NCI-H2227 (cell line): Measurements from ENCODE around the gene SOX15.
"Not testable (repeated sequence)": the region's sequence is repeated elsewhere in the genome, so short reads cannot be mapped to it uniquely, and the experiment has no call there.

ENCODE experiments used
- DNase-seq: peaks from one replicate; lab custom pipeline; 2025; ENCODE audit not compliant: unreplicated experiment; lab: John Stamatoyannopoulos, UW

SOX15 gene

GRCh38 chr17:7611635-7612293, 21.9 kb upstream of the SOX15 start:
- no peak for DNase-seq

GRCh38 chr17:7610641-7611040, 20.7 kb upstream of the SOX15 start:
- DNase-seq, result no peak

- DNase-seq, result no peak
Measured at GRCh38 chr17:7606280-7606679, 16.4 kb upstream of the SOX15 start.

- not testable (repeated sequence) for DNase-seq
Measured at GRCh38 chr17:7597561-7597960, 7.7 kb upstream of the SOX15 start.

- DNase-seq, result no peak
Measured at GRCh38 chr17:7593296-7593695, 3.4 kb upstream of the SOX15 start.

GRCh38 chr17:7592422-7593021, 2.6 kb upstream of the SOX15 start:
- no peak for DNase-seq

- no peak for DNase-seq
Measured at GRCh38 chr17:7591596-7591995, 1.7 kb upstream of the SOX15 start.

- DNase-seq, result no peak
Measured at GRCh38 chr17:7590743-7591142, 849 bp upstream of the SOX15 start.

- peak; percentile 20 for DNase-seq
Measured at GRCh38 chr17:7589204-7589868, 558 bp downstream of the SOX15 start.

- no peak for DNase-seq
Measured at GRCh38 chr17:7588553-7589203, 1.2 kb downstream of the SOX15 start.

GRCh38 chr17:7587420-7588151, 2.3 kb downstream of the SOX15 start:
- DNase-seq, result no peak

GRCh38 chr17:7586673-7587419, 3.0 kb downstream of the SOX15 start:
- peak; percentile 9 for DNase-seq

GRCh38 chr17:7583253-7584109, 6.4 kb downstream of the SOX15 start, which contains the start of gene MPDU1:
MPDU1 (plus strand) TSS chr17:7583852; CDS start chr17:7583863, 11 bp downstream.
- DNase-seq, result peak; percentile 96

- no peak for DNase-seq
Measured at GRCh38 chr17:7582396-7583252, 7.3 kb downstream of the SOX15 start.

GRCh38 chr17:7580604-7581575, 9.0 kb downstream of the SOX15 start:
- DNase-seq, result no peak

GRCh38 chr17:7579834-7580603, 9.9 kb downstream of the SOX15 start:
- no peak for DNase-seq
